Hepatocyte (in vitro differentiated cells): Measurements from ENCODE around the gene TMEM108. TPM values are rescaled to one million over a fixed set of nuclear protein-coding genes. Genes with fewer than 3 reads are reported as not detected.

Experiments used
- DNase-seq: peaks from one replicate; pipeline ENCODE4 v3.0.0-alpha.2; 2016; ENCODE audit warnings: low spot score
- H2AFZ ChIP-seq: fragments of 200-600 bp; sonication (generic); 2 replicates; pipeline ENCODE4 v1.6.0; 2016; ENCODE audit warnings: antibody characterized with exemption, mild to moderate bottlenecking
- H3K27ac ChIP-seq: fragments of 200-600 bp; sonication (generic); 2 replicates; pipeline ENCODE4 v1.5.1; 2016; ENCODE audit warnings: mild to moderate bottlenecking
- H3K27me3 ChIP-seq: fragments of 200-600 bp; sonication (generic); 2 replicates; pipeline ENCODE4 v1.6.1; 2016
- H3K36me3 ChIP-seq: fragments of 200-600 bp; sonication (generic); replicated peaks from 2 replicates; pipeline ENCODE4 v1.5.1; 2016; ENCODE audit warnings: low read depth; ENCODE audit not compliant: insufficient read depth
- H3K4me1 ChIP-seq: fragments of 200-600 bp; sonication (generic); 2 replicates; pipeline ENCODE4 v1.5.1; 2016; ENCODE audit warnings: mild to moderate bottlenecking, moderate library complexity; ENCODE audit not compliant: insufficient read depth
- H3K4me2 ChIP-seq: fragments of 200-600 bp; sonication (generic); 2 replicates; pipeline ENCODE4 v1.6.0; 2016
- H3K4me3 ChIP-seq: fragments of 200-600 bp; sonication (generic); 2 replicates; pipeline ENCODE4 v1.5.1; 2016; ENCODE audit warnings: mild to moderate bottlenecking
- H3K79me2 ChIP-seq: fragments of 200-600 bp; sonication (generic); 2 replicates; pipeline ENCODE4 v1.6.0; 2017; ENCODE audit warnings: mild to moderate bottlenecking
- H3K9me2 ChIP-seq: fragments of 200-600 bp; sonication (generic); replicated peaks from 2 replicates; pipeline ENCODE4 v1.6.0; 2017; ENCODE audit warnings: mild to moderate bottlenecking; ENCODE audit not compliant: insufficient read depth
- H3K9me3 ChIP-seq: fragments of 200-600 bp; sonication (generic); 2 replicates; pipeline ENCODE4 v1.5.1; 2016; ENCODE audit warnings: low read depth, mild to moderate bottlenecking
- H4K20me1 ChIP-seq: fragments of 200-600 bp; sonication (generic); 2 replicates; pipeline ENCODE4 v1.6.0; 2016; ENCODE audit warnings: mild to moderate bottlenecking; ENCODE audit not compliant: insufficient read depth, poor library complexity, severe bottlenecking
- EZH2 ChIP-seq: fragments of 200-600 bp; sonication (generic); IDR thresholded peaks from 2 replicates; pipeline ENCODE4 v1.6.1; 2016; ENCODE audit warnings: antibody characterized with exemption, mild to moderate bottlenecking, borderline replicate concordance
- EZH2phosphoT487 ChIP-seq: fragments of 200-600 bp; sonication (generic); IDR thresholded peaks from one replicate; pipeline ENCODE4 v1.6.1; 2018; ENCODE audit warnings: antibody characterized with exemption, mild to moderate bottlenecking, low read depth, moderate library complexity; ENCODE audit not compliant: unreplicated experiment, severe bottlenecking
- WGBS: methylation state at CpG from one replicate; pipeline ENCODE4 v1.1.6; 2016; ENCODE audit warnings: low lambda C conversion rate; ENCODE audit errors: missing lambda C conversion rate; 5-methylcytosine and 5-hydroxymethylcytosine counted together
- polyA plus RNA-seq: library from polyadenylated mRNA; unstranded; fragments of >200 nt; fragmentation: Nextera tagmentation; extraction: Ambion mirVana; gene quantifications from 2 replicates; pipeline ENCODE4 v1.2.1, GENCODE V29; 2016
- total RNA-seq: library from RNA; depleted of rRNA; stranded (reverse); fragments of >200 nt; gene quantifications from 2 replicates; pipeline ENCODE4 v1.2.3, GENCODE V29; 2014
- TF ChIP-seq, protein P1 (sequence below): fragments of 200-600 bp; sonication (generic); IDR thresholded peaks from 2 replicates; pipeline ENCODE4 v1.5.1; 2016; ENCODE audit warnings: antibody characterized with exemption, mild to moderate bottlenecking; ENCODE audit not compliant: poor library complexity

The TMEM108 gene
- total and polyA plus RNA-seq, 2 experiments from 2014 or later: 0.53 to 6.5 TPM

DNA sequence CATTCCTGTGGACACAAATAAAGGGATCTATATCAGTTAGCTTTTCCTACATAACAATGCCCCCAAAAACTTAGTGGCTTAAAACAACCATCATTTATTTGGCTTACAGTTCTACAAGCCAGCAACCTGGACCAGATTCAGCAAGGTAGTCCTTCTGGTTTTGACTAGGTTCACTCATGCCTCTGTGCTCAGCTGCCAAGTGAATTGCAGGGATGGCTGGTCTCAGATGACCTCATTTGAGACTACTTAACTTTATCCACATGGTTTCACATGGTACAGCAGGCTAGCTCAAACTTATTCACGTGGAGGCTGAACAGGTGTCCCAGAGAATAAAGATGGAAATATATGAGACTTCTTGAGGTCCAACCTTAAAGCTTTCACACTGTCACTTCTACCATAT is 242.4 kb downstream of the TMEM108 start:
- H3K4me1 ChIP-seq: no peaks in the 10 kb centered on the region
- H2AFZ ChIP-seq: no peak overlapping the region
- no peak for TF ChIP-seq EZH2phosphoT487
- TF ChIP-seq, protein P1, sequence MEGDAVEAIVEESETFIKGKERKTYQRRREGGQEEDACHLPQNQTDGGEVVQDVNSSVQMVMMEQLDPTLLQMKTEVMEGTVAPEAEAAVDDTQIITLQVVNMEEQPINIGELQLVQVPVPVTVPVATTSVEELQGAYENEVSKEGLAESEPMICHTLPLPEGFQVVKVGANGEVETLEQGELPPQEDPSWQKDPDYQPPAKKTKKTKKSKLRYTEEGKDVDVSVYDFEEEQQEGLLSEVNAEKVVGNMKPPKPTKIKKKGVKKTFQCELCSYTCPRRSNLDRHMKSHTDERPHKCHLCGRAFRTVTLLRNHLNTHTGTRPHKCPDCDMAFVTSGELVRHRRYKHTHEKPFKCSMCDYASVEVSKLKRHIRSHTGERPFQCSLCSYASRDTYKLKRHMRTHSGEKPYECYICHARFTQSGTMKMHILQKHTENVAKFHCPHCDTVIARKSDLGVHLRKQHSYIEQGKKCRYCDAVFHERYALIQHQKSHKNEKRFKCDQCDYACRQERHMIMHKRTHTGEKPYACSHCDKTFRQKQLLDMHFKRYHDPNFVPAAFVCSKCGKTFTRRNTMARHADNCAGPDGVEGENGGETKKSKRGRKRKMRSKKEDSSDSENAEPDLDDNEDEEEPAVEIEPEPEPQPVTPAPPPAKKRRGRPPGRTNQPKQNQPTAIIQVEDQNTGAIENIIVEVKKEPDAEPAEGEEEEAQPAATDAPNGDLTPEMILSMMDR: no peak
- TF ChIP-seq EZH2: no peak
- no peaks in the 10 kb centered on the region for H4K20me1 ChIP-seq
- DNase-seq: no peak
- no peak overlapping the region for H3K27ac ChIP-seq
- H3K79me2 ChIP-seq: no peaks in the 10 kb centered on the region
- WGBS: 84% methylated on average over 1 of the region's 1 CpG
- H3K27me3 ChIP-seq: no peaks in the 10 kb centered on the region
- no peaks in the 10 kb centered on the region for H3K9me2 ChIP-seq
- no peak overlapping the region for H3K4me2 ChIP-seq
- H3K9me3 ChIP-seq: no peaks in the 10 kb centered on the region
- no peak overlapping the region for H3K4me3 ChIP-seq
- H3K36me3 ChIP-seq: no peaks in the 10 kb centered on the region

DNA sequence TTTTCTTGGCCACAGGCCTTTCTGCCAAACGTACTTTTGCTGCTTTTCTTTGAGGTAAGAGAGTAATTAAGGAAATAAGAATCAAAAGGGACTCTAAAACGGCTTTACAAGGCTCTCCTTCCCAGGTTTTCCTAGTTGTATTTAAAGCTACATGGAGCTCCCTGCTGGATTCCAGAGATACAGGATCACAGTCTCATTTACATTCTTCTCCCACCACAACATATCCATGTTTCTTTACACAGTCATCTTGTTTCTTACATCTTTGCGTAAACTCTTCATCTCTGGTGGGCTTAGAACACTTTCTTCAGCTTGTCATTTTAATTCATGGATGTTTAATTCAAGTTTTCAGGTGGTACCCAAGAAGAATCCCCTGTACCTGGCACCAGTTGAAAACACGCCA is 244.0 kb downstream of the TMEM108 start:
- no peaks in the 10 kb centered on the region for H4K20me1 ChIP-seq
- no peak overlapping the region for H3K4me2 ChIP-seq
- no peaks in the 10 kb centered on the region for H3K4me1 ChIP-seq
- DNase-seq: no peak
- H3K27ac ChIP-seq: no peak overlapping the region
- no peaks in the 10 kb centered on the region for H3K9me2 ChIP-seq
- H3K79me2 ChIP-seq: no peaks in the 10 kb centered on the region
- no peaks in the 10 kb centered on the region for H3K36me3 ChIP-seq
- TF ChIP-seq, protein P1: no peak
- no peak for TF ChIP-seq EZH2phosphoT487
- TF ChIP-seq EZH2: no peak
- WGBS: 76% methylated on average over 4 of the region's 4 CpGs
- no peaks in the 10 kb centered on the region for H3K27me3 ChIP-seq
- no peak overlapping the region for H2AFZ ChIP-seq
- H3K9me3 ChIP-seq: no peaks in the 10 kb centered on the region
- H3K4me3 ChIP-seq: no peak overlapping the region

DNA sequence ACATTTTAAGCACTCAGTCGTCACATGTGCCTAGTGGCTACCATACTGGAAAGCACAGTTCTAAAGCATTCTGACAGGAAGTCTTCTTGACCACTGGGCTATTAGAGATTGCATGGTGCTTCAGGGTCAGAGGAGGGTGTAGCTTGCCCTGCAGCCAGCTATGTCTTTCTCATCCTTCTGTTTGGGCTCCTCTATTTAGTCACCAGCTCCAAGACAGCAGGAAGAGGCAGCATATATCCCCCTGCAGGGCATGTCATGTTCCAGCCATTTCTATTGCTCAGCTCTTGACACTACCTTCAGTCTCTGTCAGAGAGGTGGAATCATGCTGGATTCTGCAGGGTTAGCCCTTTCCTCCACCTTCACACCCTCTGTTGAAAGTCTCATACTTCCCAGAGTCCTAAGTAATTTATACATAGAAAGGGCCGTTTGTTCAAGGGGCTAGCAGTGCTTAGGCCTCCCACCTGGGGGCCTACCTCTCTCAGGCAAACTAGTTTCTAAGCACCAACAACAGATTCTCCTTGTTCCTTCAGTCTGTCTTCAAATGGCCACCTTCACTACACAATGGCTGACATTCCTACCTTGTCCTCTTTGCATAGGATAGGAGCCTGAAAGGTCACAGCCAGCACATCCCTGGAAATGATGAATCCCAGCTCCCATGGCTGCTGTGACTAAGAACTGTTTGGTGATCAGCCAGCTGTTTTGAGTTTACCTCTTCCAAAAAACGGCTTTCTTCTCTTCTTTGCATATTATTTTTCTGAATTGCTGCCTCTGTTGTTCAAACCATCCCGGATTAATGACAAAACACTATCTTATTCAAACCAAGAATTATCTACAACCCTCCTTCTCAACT is 246.0 kb downstream of the TMEM108 start:
- DNase-seq: no peak
- no peaks in the 10 kb centered on the region for H3K9me2 ChIP-seq

More for the DNA sequence above, 246.0 kb downstream of the TMEM108 start:
- Histone ChIP-seq H3K4me3 (no peak overlapping the region), H3K27ac (no peak overlapping the region), H3K4me2 (no peak overlapping the region), H3K36me3 (no peaks in the 10 kb centered on the region), H2AFZ (no peak overlapping the region), H3K9me3 (no peaks in the 10 kb centered on the region), H3K79me2 (no peaks in the 10 kb centered on the region), H3K4me1 (no peaks in the 10 kb centered on the region), H4K20me1 (no peaks in the 10 kb centered on the region), H3K27me3 (no peaks in the 10 kb centered on the region)
- WGBS: 55% methylated on average over 4 of the region's 4 CpGs
- TF ChIP-seq EZH2: no peak
- TF ChIP-seq EZH2phosphoT487: no peak
- TF ChIP-seq, protein P1: no peak
